ENCODE data around the gene ASCL1. TPM values are rescaled to one million over a fixed set of nuclear protein-coding genes. Genes with fewer than 3 reads are reported as not detected.

Gene ASCL1
- total RNA-seq, 1 donor from 2014 or later = 8.6 TPM

Other genes starting within 250 kb of the ASCL1 start
- gene PAH, start 40.4 kb upstream of the ASCL1 start, total RNA-seq = 0.25 TPM